MM.1S (cell line): ENCODE results near the gene GAS2L1.

ENCODE experiments used
- DNase-seq: peaks from one replicate; pipeline ENCODE4 v3.0.0-alpha.2; 2015
- H2AFZ ChIP-seq: fragments of 300-600 bp; sonication (generic); 2 replicates; pipeline ENCODE4 v1.6.0; 2016; ENCODE audit warnings: antibody characterized with exemption, low read length
- H3F3A ChIP-seq: fragments of 300-600 bp; sonication (generic); 2 replicates; pipeline ENCODE4 v1.6.1; 2016; ENCODE audit warnings: mild to moderate bottlenecking, antibody characterized with exemption, low read length, moderate library complexity, mixed read lengths; ENCODE audit not compliant: insufficient read depth
- H3K27ac ChIP-seq: fragments of 300-600 bp; sonication (generic); 2 replicates; pipeline ENCODE4 v1.5.1; 2016; ENCODE audit warnings: mild to moderate bottlenecking, low read length
- H3K27me3 ChIP-seq: fragments of 300-600 bp; sonication (generic); replicated peaks from 2 replicates; pipeline ENCODE4 v1.6.0; 2016; ENCODE audit warnings: low read length; ENCODE audit not compliant: insufficient read depth
- H3K36me3 ChIP-seq: fragments of 300-600 bp; sonication (generic); replicated peaks from 2 replicates; pipeline ENCODE4 v1.6.1; 2016; ENCODE audit warnings: mild to moderate bottlenecking, low read length, mixed read lengths; ENCODE audit not compliant: insufficient read depth
- H3K4me1 ChIP-seq: fragments of 300-600 bp; sonication (generic); 2 replicates; pipeline ENCODE4 v1.6.1; 2016; ENCODE audit warnings: low read length, mixed read lengths
- H3K4me2 ChIP-seq: fragments of 300-600 bp; sonication (generic); 2 replicates; pipeline ENCODE4 v1.6.0; 2016; ENCODE audit warnings: low read depth, low read length
- H3K4me3 ChIP-seq: fragments of 300-600 bp; sonication (generic); 2 replicates; pipeline ENCODE4 v1.5.1; 2016; ENCODE audit warnings: low read length, mixed read lengths
- H3K79me2 ChIP-seq: fragments of 300-600 bp; sonication (generic); 2 replicates; pipeline ENCODE4 v1.6.1; 2016; ENCODE audit warnings: mixed run types, low read length, mixed read lengths
- H3K9ac ChIP-seq: fragments of 300-600 bp; sonication (generic); 2 replicates; pipeline ENCODE4 v1.6.1; 2016; ENCODE audit warnings: low read length, mixed read lengths
- H3K9me2 ChIP-seq: fragments of 300-600 bp; sonication (generic); replicated peaks from 2 replicates; pipeline ENCODE4 v1.6.1; 2016; ENCODE audit warnings: mild to moderate bottlenecking, low read length, mixed read lengths; ENCODE audit not compliant: insufficient read depth
- H3K9me3 ChIP-seq: fragments of 300-600 bp; sonication (generic); replicated peaks from 2 replicates; pipeline ENCODE4 v1.6.1; 2016; ENCODE audit warnings: mild to moderate bottlenecking, low read length, mixed read lengths; ENCODE audit not compliant: insufficient read depth
- H4K20me1 ChIP-seq: fragments of 300-600 bp; sonication (generic); 2 replicates; pipeline ENCODE4 v1.6.1; 2016; ENCODE audit warnings: mild to moderate bottlenecking, low read length, moderate library complexity, mixed read lengths; ENCODE audit not compliant: insufficient read depth
- CTCF ChIP-seq: fragments of 300-600 bp; sonication (generic); IDR thresholded peaks from 2 replicates; pipeline ENCODE4 v1.5.1; 2016; ENCODE audit warnings: antibody characterized with exemption, low read length, mixed read lengths
- EZH2 ChIP-seq: fragments of 300-600 bp; sonication (generic); optimal IDR thresholded peaks from 2 replicates; pipeline ENCODE3; 2017; ENCODE audit warnings: low read depth, mild to moderate bottlenecking, antibody characterized with exemption, low read length, mixed read lengths
- EZH2phosphoT487 ChIP-seq: fragments of 300-600 bp; sonication (generic); IDR thresholded peaks from 2 replicates; pipeline ENCODE4 v1.6.1; 2018; ENCODE audit warnings: antibody characterized with exemption, low read length

GAS2L1 gene

GRCh38 chr22:29351891-29352290 lies 45.4 kb downstream of the GAS2L1 start:
- TF ChIP-seq EZH2phosphoT487 (no peak), EZH2 (no peak), CTCF (no peak)
- no peak for DNase-seq
- no peaks in the 10 kb centered on the region for H3K4me1 ChIP-seq
- no peak overlapping the region for H3K4me2 ChIP-seq
- H3K27ac ChIP-seq = no peak overlapping the region
- H3K9ac ChIP-seq = no peak overlapping the region
- H3K36me3 ChIP-seq = peaks cover 8% of the 10 kb centered on the region; the same call in 1 of the 2 replicates
- no peaks in the 10 kb centered on the region for H3F3A ChIP-seq
- no peaks in the 10 kb centered on the region for H3K9me2 ChIP-seq
- no peak overlapping the region for H3K4me3 ChIP-seq
- no peaks in the 10 kb centered on the region for H3K79me2 ChIP-seq
- H3K27me3 ChIP-seq = no peaks in the 10 kb centered on the region
- no peaks in the 10 kb centered on the region for H4K20me1 ChIP-seq
- H3K9me3 ChIP-seq = no peaks in the 10 kb centered on the region
- no peak overlapping the region for H2AFZ ChIP-seq

GRCh38 chr22:29352778-29353177 lies 46.3 kb downstream of the GAS2L1 start:
- peaks cover 5% of the 10 kb centered on the region; the same call in 1 of the 2 replicates for H3K36me3 ChIP-seq
- no peaks in the 10 kb centered on the region for H3K79me2 ChIP-seq
- no peak overlapping the region for H3K4me3 ChIP-seq
- H3K9me3 ChIP-seq = no peaks in the 10 kb centered on the region
- H4K20me1 ChIP-seq = no peaks in the 10 kb centered on the region
- H3F3A ChIP-seq = no peaks in the 10 kb centered on the region
- no peak for TF ChIP-seq EZH2phosphoT487
- TF ChIP-seq EZH2 = no peak
- TF ChIP-seq CTCF = no peak
- H3K27ac ChIP-seq = no peak overlapping the region
- no peak overlapping the region for H2AFZ ChIP-seq
- no peak overlapping the region for H3K9ac ChIP-seq
- H3K27me3 ChIP-seq = no peaks in the 10 kb centered on the region
- H3K9me2 ChIP-seq = no peaks in the 10 kb centered on the region
- no peaks in the 10 kb centered on the region for H3K4me1 ChIP-seq
- no peak overlapping the region for H3K4me2 ChIP-seq
- no peak for DNase-seq

- Histone ChIP-seq H3K27me3 (no peaks in the 10 kb centered on the region), H3K9me3 (no peaks in the 10 kb centered on the region), H3K36me3 (peaks cover 2% of the 10 kb centered on the region; the same call in 1 of the 2 replicates), H3K9ac (no peak overlapping the region), H3F3A (no peaks in the 10 kb centered on the region), H3K4me1 (no peaks in the 10 kb centered on the region), H3K9me2 (no peaks in the 10 kb centered on the region), H2AFZ (no peak overlapping the region), H3K27ac (no peak overlapping the region), H4K20me1 (no peaks in the 10 kb centered on the region), H3K4me3 (no peak overlapping the region), H3K79me2 (no peaks in the 10 kb centered on the region), H3K4me2 (no peak overlapping the region)
- DNase-seq = no peak
- TF ChIP-seq EZH2 (no peak), EZH2phosphoT487 (no peak), CTCF (no peak)
These were observed 46.8 kb downstream of the GAS2L1 start for GRCh38 chr22:29353286-29353685.
